ENCODE results near the gene LLGL2. TPM values are rescaled to one million over a fixed set of nuclear protein-coding genes. Genes with fewer than 3 reads are reported as not detected.

Gene LLGL2
- total RNA-seq, 2 donors from 2014 or later, result 12.5 to 17.4 TPM

- H3K4me3 Mint-ChIP-seq, result no peak overlapping the region
- no peaks in the 10 kb centered on the region for H3K9me3 Mint-ChIP-seq
- no peaks in the 10 kb centered on the region for H3K27me3 Mint-ChIP-seq (ENCODE audit: low read depth)
- DNase-seq, result no peak
- no peak overlapping the region for H3K27ac Mint-ChIP-seq
- H3K4me1 Mint-ChIP-seq (ENCODE audit: low read depth), result no peaks in the 10 kb centered on the region
- no peaks in the 10 kb centered on the region for H3K36me3 Mint-ChIP-seq (ENCODE audit: insufficient read depth in 2 of 2)
- no peak for ATAC-seq (replicated peaks in 1 of 2)
Measured at GRCh38 chr17:75557852-75558665, 32.6 kb downstream of the LLGL2 start.

GRCh38 chr17:75558666-75559530, 33.4 kb downstream of the LLGL2 start:
- DNase-seq (no peak), ATAC-seq (replicated peaks in 1 of 2) (no peak)
- H3K27ac Mint-ChIP-seq, result no peak overlapping the region
- H3K27me3 Mint-ChIP-seq (ENCODE audit: low read depth), result no peaks in the 10 kb centered on the region
- H3K4me3 Mint-ChIP-seq, result no peak overlapping the region
- no peaks in the 10 kb centered on the region for H3K9me3 Mint-ChIP-seq
- no peaks in the 10 kb centered on the region for H3K4me1 Mint-ChIP-seq (ENCODE audit: low read depth)
- no peaks in the 10 kb centered on the region for H3K36me3 Mint-ChIP-seq (ENCODE audit: insufficient read depth in 2 of 2)

GRCh38 chr17:75559958-75560533, 34.5 kb downstream of the LLGL2 start:
- Mint-ChIP-seq H3K36me3 (ENCODE audit: insufficient read depth in 2 of 2) (no peaks in the 10 kb centered on the region), H3K4me3 (no peak overlapping the region), H3K27ac (no peak overlapping the region), H3K27me3 (ENCODE audit: low read depth) (no peaks in the 10 kb centered on the region), H3K4me1 (ENCODE audit: low read depth) (no peaks in the 10 kb centered on the region), H3K9me3 (no peaks in the 10 kb centered on the region)
- no peak for ATAC-seq (replicated peaks in 1 of 2)
- DNase-seq, result no peak

- Mint-ChIP-seq H3K4me1 (ENCODE audit: low read depth) (no peaks in the 10 kb centered on the region), H3K4me3 (no peak overlapping the region), H3K36me3 (ENCODE audit: insufficient read depth in 2 of 2) (no peaks in the 10 kb centered on the region), H3K27ac (no peak overlapping the region), H3K27me3 (ENCODE audit: low read depth) (no peaks in the 10 kb centered on the region), H3K9me3 (no peaks in the 10 kb centered on the region)
- ATAC-seq (replicated peaks in 1 of 2), result no peak
- no peak for DNase-seq
Measured at GRCh38 chr17:75561927-75562603, 36.6 kb downstream of the LLGL2 start.

- Mint-ChIP-seq H3K27ac (no peak overlapping the region), H3K4me1 (ENCODE audit: low read depth) (no peaks in the 10 kb centered on the region), H3K9me3 (no peaks in the 10 kb centered on the region), H3K27me3 (ENCODE audit: low read depth) (no peaks in the 10 kb centered on the region), H3K4me3 (no peak overlapping the region), H3K36me3 (ENCODE audit: insufficient read depth in 2 of 2) (no peaks in the 10 kb centered on the region)
- no peak for ATAC-seq (replicated peaks in 1 of 2)
- DNase-seq, result no peak
Measured at GRCh38 chr17:75563063-75563758, 37.7 kb downstream of the LLGL2 start.

- Mint-ChIP-seq H3K36me3 (ENCODE audit: insufficient read depth in 2 of 2) (no peaks in the 10 kb centered on the region), H3K4me1 (ENCODE audit: low read depth) (no peaks in the 10 kb centered on the region), H3K27ac (no peak overlapping the region), H3K27me3 (ENCODE audit: low read depth) (no peaks in the 10 kb centered on the region), H3K9me3 (no peaks in the 10 kb centered on the region), H3K4me3 (no peak overlapping the region)
- DNase-seq (no peak), ATAC-seq (replicated peaks in 1 of 2) (no peak)
Measured at GRCh38 chr17:75564195-75564594, 38.7 kb downstream of the LLGL2 start.

GRCh38 chr17:75565066-75565465, 39.6 kb downstream of the LLGL2 start:
- Mint-ChIP-seq H3K9me3 (no peaks in the 10 kb centered on the region), H3K27ac (no peak overlapping the region), H3K36me3 (ENCODE audit: insufficient read depth in 2 of 2) (no peaks in the 10 kb centered on the region), H3K27me3 (ENCODE audit: low read depth) (no peaks in the 10 kb centered on the region), H3K4me1 (ENCODE audit: low read depth) (no peaks in the 10 kb centered on the region), H3K4me3 (no peak overlapping the region)
- no peak for DNase-seq
- no peak for ATAC-seq (replicated peaks in 1 of 2)

- Mint-ChIP-seq H3K4me3 (no peak overlapping the region), H3K27me3 (ENCODE audit: low read depth) (no peaks in the 10 kb centered on the region), H3K36me3 (ENCODE audit: insufficient read depth in 2 of 2) (no peaks in the 10 kb centered on the region), H3K9me3 (no peaks in the 10 kb centered on the region), H3K4me1 (ENCODE audit: low read depth) (no peaks in the 10 kb centered on the region), H3K27ac (no peak overlapping the region)
- DNase-seq (no peak), ATAC-seq (replicated peaks in 1 of 2) (no peak)
Measured at GRCh38 chr17:75565618-75566017, 40.1 kb downstream of the LLGL2 start.

- no peak for ATAC-seq (replicated peaks in 1 of 2)
- Mint-ChIP-seq H3K4me3 (no peak overlapping the region), H3K27ac (no peak overlapping the region), H3K9me3 (no peaks in the 10 kb centered on the region), H3K4me1 (ENCODE audit: low read depth) (no peaks in the 10 kb centered on the region), H3K27me3 (ENCODE audit: low read depth) (no peaks in the 10 kb centered on the region), H3K36me3 (ENCODE audit: insufficient read depth in 2 of 2) (no peaks in the 10 kb centered on the region)
- no peak for DNase-seq
Measured at GRCh38 chr17:75566416-75566815, 40.9 kb downstream of the LLGL2 start.

GRCh38 chr17:75566834-75567233, 41.3 kb downstream of the LLGL2 start:
- ATAC-seq (replicated peaks in 1 of 2) (no peak), DNase-seq (no peak)
- no peaks in the 10 kb centered on the region for H3K36me3 Mint-ChIP-seq (ENCODE audit: insufficient read depth in 2 of 2)
- H3K27ac Mint-ChIP-seq, result no peak overlapping the region
- no peak overlapping the region for H3K4me3 Mint-ChIP-seq
- H3K27me3 Mint-ChIP-seq (ENCODE audit: low read depth), result no peaks in the 10 kb centered on the region
- no peaks in the 10 kb centered on the region for H3K9me3 Mint-ChIP-seq
- H3K4me1 Mint-ChIP-seq (ENCODE audit: low read depth), result no peaks in the 10 kb centered on the region

GRCh38 chr17:75568412-75569255, 43.1 kb downstream of the LLGL2 start:
- no peak for ATAC-seq (replicated peaks in 1 of 2)
- no peaks in the 10 kb centered on the region for H3K36me3 Mint-ChIP-seq (ENCODE audit: insufficient read depth in 2 of 2)
- no peaks in the 10 kb centered on the region for H3K27me3 Mint-ChIP-seq (ENCODE audit: low read depth)
- H3K27ac Mint-ChIP-seq, result no peak overlapping the region
- no peak for DNase-seq
- no peaks in the 10 kb centered on the region for H3K9me3 Mint-ChIP-seq
- H3K4me1 Mint-ChIP-seq (ENCODE audit: low read depth), result no peaks in the 10 kb centered on the region
- H3K4me3 Mint-ChIP-seq, result no peak overlapping the region

All from activated T-cell treated with anti-CD3 and anti-CD28 coated beads, Interleukin-2, amount 50 U/mL, for 72 hours (primary cell).